IPS DF 4.7 (cell line): ENCODE measurements around the gene INO80.

Source experiments
- DNase-seq: peaks from one replicate; pipeline ENCODE4 v3.0.0-alpha.2; 2013; ENCODE audit warnings: low spot score; ENCODE audit errors: extremely low read depth

INO80 gene

DNA sequence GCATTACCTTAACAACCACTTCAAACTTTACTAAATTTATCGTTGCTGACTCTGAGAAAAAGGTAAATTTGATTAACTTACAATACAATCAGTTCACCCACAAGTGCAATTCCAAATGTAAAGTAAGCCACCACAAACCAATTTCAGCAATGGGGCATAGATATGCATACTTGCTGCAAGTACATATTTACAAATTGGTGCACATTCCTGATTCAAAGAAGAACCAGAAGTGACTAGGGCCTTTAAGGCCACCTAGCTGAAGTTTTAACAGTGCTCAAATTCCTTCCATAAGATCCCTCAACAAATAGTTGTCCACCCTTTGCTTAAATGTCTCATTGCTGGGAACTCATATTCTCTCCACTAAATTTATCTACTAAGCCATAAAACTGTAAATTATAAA, 67.2 kb downstream of the INO80 start:
- DNase-seq = no peak

- DNase-seq = no peak
These were observed 67.7 kb downstream of the INO80 start for GRCh38 chr15:41048397-41048796.

- no peak for DNase-seq
These were observed 68.6 kb downstream of the INO80 start for GRCh38 chr15:41047474-41047873.

- no peak for DNase-seq
These were observed 72.7 kb downstream of the INO80 start for GRCh38 chr15:41043276-41043951.

DNA sequence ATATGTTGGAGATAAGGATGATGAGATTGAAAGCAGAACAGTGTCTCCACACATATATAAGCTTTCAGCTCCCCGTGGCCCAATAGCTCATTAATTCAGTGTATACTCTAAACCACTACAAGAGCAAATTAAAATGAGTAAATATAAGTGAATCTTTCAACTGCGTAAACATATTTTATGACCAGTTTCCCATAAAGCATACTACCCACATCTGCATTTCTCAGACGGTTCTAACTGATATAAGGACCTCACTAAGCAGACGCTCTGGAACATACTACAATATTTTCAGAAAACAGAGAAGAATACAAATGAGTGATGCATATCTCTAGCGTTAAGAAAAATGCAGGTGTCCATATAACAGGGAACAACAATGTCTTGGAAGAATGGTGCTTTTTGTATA, 73.2 kb downstream of the INO80 start:
- no peak for DNase-seq

- no peak for DNase-seq
These were observed 77.0 kb downstream of the INO80 start for GRCh38 chr15:41039121-41039520.

- DNase-seq = no peak
These were observed 84.1 kb downstream of the INO80 start for GRCh38 chr15:41032079-41032328.

- DNase-seq = no peak
These were observed 84.6 kb downstream of the INO80 start for GRCh38 chr15:41031232-41032078.

GRCh38 chr15:41028853-41029252, 87.2 kb downstream of the INO80 start:
- no peak for DNase-seq

DNA sequence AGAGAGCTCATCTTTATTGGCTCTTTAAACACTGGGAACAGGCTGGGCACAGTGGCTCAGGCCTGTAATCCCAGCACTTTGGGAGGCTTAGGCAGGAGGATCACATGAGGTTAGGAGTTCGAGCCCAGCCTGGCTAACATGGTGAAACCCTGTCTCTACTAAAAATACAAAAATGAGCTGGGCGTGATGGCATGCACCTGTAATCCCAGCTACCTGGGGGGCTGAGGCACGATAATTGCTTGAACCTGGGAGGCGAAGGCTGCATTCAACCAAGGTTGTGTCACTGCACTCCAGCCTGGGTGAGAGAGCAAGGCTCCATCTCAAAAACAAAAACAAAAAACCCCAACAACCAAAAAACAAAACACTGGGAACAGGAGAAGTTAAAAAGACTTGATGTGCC, 90.7 kb downstream of the INO80 start:
- no peak for DNase-seq

DNA sequence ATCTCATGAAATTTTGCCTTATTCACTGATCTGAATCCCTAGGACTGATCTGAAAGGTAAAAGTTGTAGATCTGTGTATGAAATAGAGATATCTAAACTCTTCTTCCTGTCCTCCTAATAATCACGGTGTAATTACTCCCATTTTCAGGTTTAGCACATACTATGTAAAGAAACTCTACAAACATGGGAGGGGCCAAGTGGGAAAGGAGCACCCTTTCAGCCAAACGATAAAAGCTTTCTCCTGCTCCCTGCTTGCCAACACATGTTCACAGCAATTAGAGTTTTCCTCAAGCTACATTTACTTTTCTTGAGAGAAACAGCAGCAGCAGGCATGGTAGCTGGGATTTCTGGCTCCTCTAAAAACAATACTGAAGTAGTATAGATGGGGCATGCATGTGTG, 91.2 kb downstream of the INO80 start:
- no peak for DNase-seq

DNA sequence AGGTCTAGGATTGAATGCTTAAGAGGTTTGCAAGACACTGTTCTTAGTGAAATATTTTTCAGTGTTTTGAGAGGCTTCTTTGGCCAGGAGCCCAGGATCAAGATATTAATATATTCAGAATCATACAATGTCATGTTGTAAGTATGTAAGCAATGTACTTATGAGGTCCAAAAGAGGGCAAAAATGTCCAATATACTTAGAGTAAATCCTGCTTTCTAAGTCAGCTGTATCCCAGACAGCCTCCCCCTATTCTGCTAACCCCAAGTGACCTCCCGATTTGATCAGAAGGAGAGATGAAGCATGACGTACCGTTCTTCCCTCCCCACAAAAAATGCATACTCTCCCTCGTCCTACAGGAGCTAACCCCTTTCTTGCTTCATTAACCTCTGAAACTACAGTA, 91.9 kb downstream of the INO80 start:
- DNase-seq = no peak

DNA sequence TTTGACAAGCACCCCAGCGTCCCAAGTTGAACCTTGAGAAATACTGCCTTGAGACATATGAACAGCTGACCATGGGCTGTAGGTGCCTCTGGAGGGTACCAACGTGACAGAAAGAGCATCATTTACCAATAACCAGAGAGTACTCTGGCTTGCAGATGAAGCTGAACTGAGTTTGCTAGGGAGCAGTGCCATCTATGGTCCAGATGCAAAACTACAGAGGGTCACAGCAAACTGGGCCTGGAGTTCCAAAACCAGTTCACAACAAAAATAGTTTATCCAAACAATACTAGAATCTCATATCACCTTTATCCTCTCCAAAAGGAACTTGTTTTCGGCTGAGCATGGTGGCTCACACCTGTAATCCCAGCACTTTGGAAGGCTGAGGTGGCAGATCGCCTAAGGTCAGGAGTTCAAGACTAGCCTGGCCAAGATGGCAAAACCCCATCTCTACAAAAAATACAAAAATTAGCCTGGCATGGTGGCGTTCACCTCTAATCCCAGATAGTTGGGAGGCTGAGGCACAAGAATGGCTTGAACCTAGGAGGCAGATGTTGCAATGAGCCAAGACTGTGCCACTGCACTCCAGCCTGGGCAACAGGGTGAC, 93.5 kb downstream of the INO80 start:
- DNase-seq = peak; percentile 3

GRCh38 chr15:41020829-41021228, 95.3 kb downstream of the INO80 start:
- no peak for DNase-seq

GRCh38 chr15:41020311-41020710, 95.8 kb downstream of the INO80 start:
- no peak for DNase-seq

- no peak for DNase-seq
These were observed 96.9 kb downstream of the INO80 start for GRCh38 chr15:41019174-41019573.

GRCh38 chr15:41018534-41018933, 97.5 kb downstream of the INO80 start:
- no peak for DNase-seq

GRCh38 chr15:41017066-41017735, 98.9 kb downstream of the INO80 start:
- no peak for DNase-seq

DNA sequence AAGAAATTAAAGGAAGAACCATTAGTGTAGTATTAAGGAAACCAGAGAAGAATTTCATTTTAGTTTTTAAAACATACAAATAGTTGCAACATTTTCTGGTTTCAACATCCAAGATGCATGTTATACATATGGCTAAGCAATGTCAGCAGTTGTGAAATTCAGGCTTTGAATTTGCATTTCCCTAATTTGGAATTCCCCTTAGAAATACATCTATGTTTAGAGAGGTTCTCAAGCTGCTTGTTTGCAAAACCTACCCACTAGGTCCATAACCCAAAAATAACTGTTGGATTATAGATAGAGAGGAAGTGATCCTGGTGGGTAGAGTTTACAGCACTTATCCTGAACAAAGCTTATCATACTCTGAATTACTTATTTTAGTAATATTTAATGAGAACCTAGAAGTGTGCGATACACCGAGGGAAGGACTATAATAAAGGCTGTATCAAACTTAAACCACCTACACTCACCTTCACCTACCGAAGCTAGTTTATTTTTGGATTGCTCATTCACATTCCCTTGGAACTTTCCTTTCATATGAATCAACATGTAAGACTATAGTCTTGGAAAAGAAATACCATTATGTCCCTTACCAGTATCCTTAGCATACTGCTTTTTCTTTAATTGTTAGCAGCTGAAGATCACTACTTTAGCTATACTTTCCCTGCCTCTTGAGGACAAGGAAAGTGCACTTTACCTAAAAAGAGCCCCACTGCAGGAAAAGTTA, 102.2 kb downstream of the INO80 start:
- DNase-seq = no peak

- no peak for DNase-seq
These were observed 104.8 kb downstream of the INO80 start for GRCh38 chr15:41011055-41011815.

DNA sequence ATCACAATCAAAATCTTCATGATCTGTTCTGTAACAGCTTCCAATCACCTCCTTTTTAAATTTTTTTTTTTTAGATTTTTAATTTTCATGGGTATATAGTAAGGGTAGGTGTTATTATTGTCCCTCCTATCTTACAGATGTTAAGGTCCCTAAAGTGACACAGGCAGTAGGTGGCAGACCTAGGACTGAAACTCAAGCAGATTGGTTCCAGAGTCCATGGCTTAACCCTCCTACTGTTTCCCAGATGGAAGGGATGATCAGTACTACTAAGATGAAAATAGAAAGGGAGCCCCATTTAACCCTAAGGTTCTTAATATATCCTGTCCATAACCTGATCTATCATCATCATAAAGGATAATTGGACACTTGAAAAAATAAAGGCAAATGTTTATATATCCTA, 105.7 kb downstream of the INO80 start:
- no peak for DNase-seq
